HAP-1 (cell line): Measurements from ENCODE around the gene FGR.
A peak's percentile ranks its signal among the peaks of the same experiment; 100 is the strongest.
"Not testable (repeated sequence)": the region's sequence is repeated elsewhere in the genome, so short reads cannot be mapped to it uniquely, and the experiment has no call there.

Source experiments
- DNase-seq, 2 experiments: peaks; one replicate each; pipeline ENCODE4 v3.0.0-alpha.2; 2016 to 2020; ENCODE audit warnings: low spot score in 2 of 2
- H3K27me3 ChIP-seq: fragments of 250-450 bp; sonication (Bioruptor Pico); 2 replicates; pipeline ENCODE4 v1.5.1; 2020; ENCODE audit warnings: low read depth, mild to moderate bottlenecking, moderate library complexity
- H3K36me3 ChIP-seq: fragments of 250-450 bp; sonication (Bioruptor Pico); replicated peaks from 2 replicates; pipeline ENCODE4 v1.5.1; 2020; ENCODE audit warnings: mild to moderate bottlenecking
- H3K4me1 ChIP-seq: fragments of 250-450 bp; sonication (Bioruptor Pico); 2 replicates; pipeline ENCODE4 v1.5.1; 2020; ENCODE audit warnings: mild to moderate bottlenecking
- H3K4me3 ChIP-seq: fragments of 250-450 bp; sonication (Bioruptor Pico); 2 replicates; pipeline ENCODE4 v1.5.1; 2020; ENCODE audit warnings: mild to moderate bottlenecking, moderate library complexity
- H3K9me3 ChIP-seq: fragments of 250-450 bp; sonication (Bioruptor Pico); 2 replicates; pipeline ENCODE4 v1.5.1; 2020; ENCODE audit warnings: mild to moderate bottlenecking, moderate library complexity
- in situ Hi-C: fragments of 300-500 bp; cut with MboI; formaldehyde crosslinking; loops from 3 replicates; pipeline ENCODE4 v1.14.3; 2020; ENCODE audit warnings: low sequenced_read_pairs, inconsistent platforms, mixed read lengths

FGR gene

GRCh38 chr1:27634985-27635367 is at the start of gene FGR:
Gene FGR (minus strand): TSS chr1:27635185. CDS start chr1:27623916, 11,269 bp downstream.
- no peak for DNase-seq
- Histone ChIP-seq H3K27me3 (no peaks in the 10 kb centered on the region), H3K9me3 (no peaks in the 10 kb centered on the region), H3K36me3 (no peaks in the 10 kb centered on the region), H3K4me3 (peak within 1 kb of the TSS; percentile 4), H3K4me1 (no peaks in the 10 kb centered on the region)
- in situ Hi-C loops: no loop called here

GRCh38 chr1:27684176-27684575 is 49.2 kb upstream of the FGR start:
- Histone ChIP-seq H3K4me1 (no peaks in the 10 kb centered on the region), H3K36me3 (no peaks in the 10 kb centered on the region), H3K9me3 (peaks cover 23% of the 10 kb centered on the region), H3K4me3 (no peak overlapping the region), H3K27me3 (no peaks in the 10 kb centered on the region; the same call in 1 of the 2 replicates)
- in situ Hi-C loops: no loop called here
- DNase-seq: no peak

GRCh38 chr1:27682351-27682944 is 47.5 kb upstream of the FGR start:
- in situ Hi-C loops: no loop called here
- no peaks in the 10 kb centered on the region for H3K36me3 ChIP-seq
- peaks cover 23% of the 10 kb centered on the region for H3K9me3 ChIP-seq
- no peaks in the 10 kb centered on the region for H3K27me3 ChIP-seq
- H3K4me3 ChIP-seq: no peak overlapping the region
- no peaks in the 10 kb centered on the region for H3K4me1 ChIP-seq
- no peak for DNase-seq

GRCh38 chr1:27681580-27681979 is 46.6 kb upstream of the FGR start:
- H3K4me3 ChIP-seq, in situ Hi-C loops, H3K4me1 ChIP-seq, H3K36me3 ChIP-seq, DNase-seq, H3K27me3 ChIP-seq: not testable (repeated sequence)
- peaks cover 23% of the 10 kb centered on the region for H3K9me3 ChIP-seq

- in situ Hi-C loops, H3K36me3 ChIP-seq, H3K27me3 ChIP-seq, H3K4me3 ChIP-seq, DNase-seq, H3K4me1 ChIP-seq: not testable (repeated sequence)
- peaks cover 23% of the 10 kb centered on the region for H3K9me3 ChIP-seq
These were observed 45.3 kb upstream of the FGR start for GRCh38 chr1:27680225-27680791.

- H3K4me1 ChIP-seq: no peaks in the 10 kb centered on the region
- DNase-seq: no peak
- no peaks in the 10 kb centered on the region for H3K36me3 ChIP-seq
- H3K9me3 ChIP-seq: peaks cover 23% of the 10 kb centered on the region
- in situ Hi-C loops: no loop called here
- H3K4me3 ChIP-seq: no peak overlapping the region
- H3K27me3 ChIP-seq: no peaks in the 10 kb centered on the region
These were observed 43.8 kb upstream of the FGR start for GRCh38 chr1:27678747-27679146.

- in situ Hi-C loops: no loop called here
- H3K27me3 ChIP-seq: no peaks in the 10 kb centered on the region
- DNase-seq: no peak
- H3K9me3 ChIP-seq: peaks cover 16% of the 10 kb centered on the region
- peaks cover 8% of the 10 kb centered on the region for H3K4me1 ChIP-seq
- H3K36me3 ChIP-seq: no peaks in the 10 kb centered on the region
- H3K4me3 ChIP-seq: no peak overlapping the region
These were observed 41.4 kb upstream of the FGR start for GRCh38 chr1:27676410-27676809.

- peak overlapping the region; percentile 27; the same call in 1 of the 2 replicates for H3K4me3 ChIP-seq
- in situ Hi-C loops: no loop called here
- no peaks in the 10 kb centered on the region for H3K36me3 ChIP-seq
- H3K9me3 ChIP-seq: no peaks in the 10 kb centered on the region
- DNase-seq: no peak
- H3K4me1 ChIP-seq: peaks cover 8% of the 10 kb centered on the region
- no peaks in the 10 kb centered on the region for H3K27me3 ChIP-seq
These were observed 37.7 kb upstream of the FGR start for GRCh38 chr1:27672750-27673112.

- Histone ChIP-seq H3K9me3 (no peaks in the 10 kb centered on the region), H3K36me3 (no peaks in the 10 kb centered on the region), H3K4me3 (peak within 1 kb of the TSS; percentile 27), H3K4me1 (peaks cover 8% of the 10 kb centered on the region), H3K27me3 (no peaks in the 10 kb centered on the region)
- DNase-seq: peak; percentile 93 to 97
- in situ Hi-C loops: no loop called here
These were observed 37.2 kb upstream of the FGR start, which contains the start of gene IFI6 for GRCh38 chr1:27671964-27672749. Gene IFI6 (minus strand): TSS chr1:27672192. CDS start chr1:27669314, 2,878 bp downstream.

- no peak for DNase-seq
- Histone ChIP-seq H3K9me3 (no peaks in the 10 kb centered on the region), H3K36me3 (no peaks in the 10 kb centered on the region), H3K27me3 (no peaks in the 10 kb centered on the region), H3K4me1 (peaks cover 8% of the 10 kb centered on the region), H3K4me3 (no peak overlapping the region)
- in situ Hi-C loops: no loop called here
These were observed 34.9 kb upstream of the FGR start for GRCh38 chr1:27669876-27670275.

- H3K4me3 ChIP-seq: peak overlapping the region; percentile 23
- H3K27me3 ChIP-seq: no peaks in the 10 kb centered on the region
- no peaks in the 10 kb centered on the region for H3K9me3 ChIP-seq
- H3K4me1 ChIP-seq: peaks cover 8% of the 10 kb centered on the region
- peak; percentile 54 to 92 for DNase-seq
- no peaks in the 10 kb centered on the region for H3K36me3 ChIP-seq
- in situ Hi-C loops: no loop called here
These were observed 34.1 kb upstream of the FGR start for GRCh38 chr1:27668808-27669723.

- H3K36me3 ChIP-seq: no peaks in the 10 kb centered on the region
- H3K27me3 ChIP-seq: no peaks in the 10 kb centered on the region
- no peak overlapping the region for H3K4me3 ChIP-seq
- DNase-seq: no peak
- peaks cover 8% of the 10 kb centered on the region for H3K4me1 ChIP-seq
- no peaks in the 10 kb centered on the region for H3K9me3 ChIP-seq
- in situ Hi-C loops: no loop called here
These were observed 33.3 kb upstream of the FGR start for GRCh38 chr1:27668121-27668807.

- Histone ChIP-seq H3K4me3 (no peak overlapping the region), H3K4me1 (peaks cover 7% of the 10 kb centered on the region), H3K27me3 (no peaks in the 10 kb centered on the region), H3K9me3 (no peaks in the 10 kb centered on the region), H3K36me3 (no peaks in the 10 kb centered on the region)
- in situ Hi-C loops: no loop called here
- DNase-seq: no peak
These were observed 31.8 kb upstream of the FGR start for GRCh38 chr1:27666791-27667254.
